Esophagus muscularis mucosa (tissue), 3 donors: ENCODE results near the gene DNAJC27.

Experiments
- EP300 ChIP-seq: sonication (generic); formaldehyde crosslinking; IDR thresholded peaks from one replicate; pipeline ENCODE4 v1.6.1; 2017; ENCODE audit warnings: antibody characterized with exemption
- TF ChIP-seq, protein P1 (sequence below), 3 experiments: fragments of 200-600 bp in 2 of 3; fragments of 450-650 bp in 1 of 3; sonication (generic) in 2 of 3; IDR thresholded peaks; one replicate each; pipeline ENCODE4 v1.5.1; 2017 to 2019; ENCODE audit warnings: antibody characterized with exemption in 3 of 3, mild to moderate bottlenecking in 2 of 3, moderate library complexity in 1 of 3

GRCh38 chr2:24898122-24899109 lies 73.3 kb downstream of the DNAJC27 start:
- TF ChIP-seq, protein P1, sequence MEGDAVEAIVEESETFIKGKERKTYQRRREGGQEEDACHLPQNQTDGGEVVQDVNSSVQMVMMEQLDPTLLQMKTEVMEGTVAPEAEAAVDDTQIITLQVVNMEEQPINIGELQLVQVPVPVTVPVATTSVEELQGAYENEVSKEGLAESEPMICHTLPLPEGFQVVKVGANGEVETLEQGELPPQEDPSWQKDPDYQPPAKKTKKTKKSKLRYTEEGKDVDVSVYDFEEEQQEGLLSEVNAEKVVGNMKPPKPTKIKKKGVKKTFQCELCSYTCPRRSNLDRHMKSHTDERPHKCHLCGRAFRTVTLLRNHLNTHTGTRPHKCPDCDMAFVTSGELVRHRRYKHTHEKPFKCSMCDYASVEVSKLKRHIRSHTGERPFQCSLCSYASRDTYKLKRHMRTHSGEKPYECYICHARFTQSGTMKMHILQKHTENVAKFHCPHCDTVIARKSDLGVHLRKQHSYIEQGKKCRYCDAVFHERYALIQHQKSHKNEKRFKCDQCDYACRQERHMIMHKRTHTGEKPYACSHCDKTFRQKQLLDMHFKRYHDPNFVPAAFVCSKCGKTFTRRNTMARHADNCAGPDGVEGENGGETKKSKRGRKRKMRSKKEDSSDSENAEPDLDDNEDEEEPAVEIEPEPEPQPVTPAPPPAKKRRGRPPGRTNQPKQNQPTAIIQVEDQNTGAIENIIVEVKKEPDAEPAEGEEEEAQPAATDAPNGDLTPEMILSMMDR (IDR thresholded peaks at IDR 0.05) = no peak
- no peak for TF ChIP-seq EP300
